Lung (tissue), 16 donors: ENCODE data around the gene CBFA2T2. TPM values are rescaled to one million over a fixed set of nuclear protein-coding genes. Genes with fewer than 3 reads are reported as not detected.
A peak's percentile ranks its signal among the peaks of the same experiment; 100 is the strongest.
"Not testable (repeated sequence)": the region's sequence is repeated elsewhere in the genome, so short reads cannot be mapped to it uniquely, and the experiment has no call there.

Experiments
- ATAC-seq: fragments of 200-7000 bp; cut with Tn5 transposase; one replicate; pipeline ENCODE4 v1.9.1; 2020; ENCODE audit warnings: moderate number of reproducible peaks; ENCODE audit not compliant: insufficient read depth, low FRiP score
- DNase-seq, 3 donors: peaks; one replicate each; pipeline ENCODE4 v3.0.0-alpha.2; 2013 to 2017
- H3K27ac ChIP-seq, 2 donors: one replicate each; pipeline ENCODE4 v1.5.1; 2013; ENCODE audit warnings: mild to moderate bottlenecking in 2 of 2, moderate library complexity in 2 of 2, control low read depth in 1 of 2, inconsistent platforms in 1 of 2, low read depth in 1 of 2, low read length in 1 of 2
- H3K27me3 ChIP-seq, 3 donors: one replicate each; pipeline ENCODE4 v1.5.1; 2013; ENCODE audit warnings: low read length in 2 of 3; ENCODE audit not compliant: control insufficient read depth in 3 of 3, insufficient read depth in 3 of 3
- H3K36me3 ChIP-seq, 4 donors: one replicate each; pipeline ENCODE4 v1.5.1; 2013; ENCODE audit warnings: low read length in 4 of 4, mild to moderate bottlenecking in 1 of 4, moderate library complexity in 1 of 4; ENCODE audit not compliant: control insufficient read depth in 4 of 4, insufficient read depth in 4 of 4
- H3K4me1 ChIP-seq, 5 donors: one replicate each; pipeline ENCODE4 v1.5.1; 2013; ENCODE audit warnings: low read length in 5 of 5, mild to moderate bottlenecking in 2 of 5, moderate library complexity in 1 of 5; ENCODE audit not compliant: control insufficient read depth in 5 of 5, insufficient read depth in 5 of 5
- H3K4me3 ChIP-seq: one replicate; pipeline ENCODE4 v1.5.1; 2013; ENCODE audit warnings: mild to moderate bottlenecking, control low read depth, moderate library complexity
- H3K9ac ChIP-seq, 2 donors: one replicate each; pipeline ENCODE4 v1.5.1; 2013; ENCODE audit warnings: low read length in 2 of 2, control low read depth in 1 of 2; ENCODE audit not compliant: insufficient read depth in 1 of 2
- H3K9me3 ChIP-seq, 4 donors: one replicate each; pipeline ENCODE4 v1.5.1; 2013; ENCODE audit warnings: low read length in 3 of 4, mild to moderate bottlenecking in 1 of 4, moderate library complexity in 1 of 4; ENCODE audit not compliant: control insufficient read depth in 4 of 4, insufficient read depth in 3 of 4
- WGBS, 2 donors: extraction: QIAGEN DNeasy Blood & Tissue Kit; methylation state at CpG; one replicate each; pipeline ENCODE4 v1.1.7; 2013; 5-methylcytosine and 5-hydroxymethylcytosine counted together
- long read RNA-seq, 5 donors: transcript quantifications; one replicate each; lab custom pipeline, GENCODE V29; 2026
- polyA plus RNA-seq, 2 donors: library from polyadenylated mRNA; stranded (reverse); fragments of 200-250 nt; gene quantifications; one replicate each; pipeline ENCODE4 v1.2.1, GENCODE V29; 2013
- total RNA-seq, 2 donors: library from RNA; depleted of rRNA in 1 of 2; stranded (reverse); fragments of >200 nt in 1 of 2; gene quantifications; one replicate each; pipeline ENCODE4 v1.2.1, GENCODE V29; 2014 to 2021
- TF ChIP-seq, protein P1 (sequence below): IDR thresholded peaks from 2 replicates; pipeline ENCODE4 v1.5.1; 2012; ENCODE audit warnings: mild to moderate bottlenecking; ENCODE audit errors: control extremely low read depth, extremely low read depth
- donor health status: control.
- donor health status: control.
- donor health status: Bipolar disorder and iron deficiency.
- donor health status: healthy.
- donor health status: DM: yes; HTN: yes; CAD: no.

The CBFA2T2 gene
- total RNA-seq (10 to 100 TPM; 10.8 to 19.1 TPM), polyA plus RNA-seq (1 to 10 TPM; 5.1 to 5.6 TPM)
- long read RNA-seq, donor 1, partial matches to known transcripts, result 13 of 15 reads
- long read RNA-seq, donor 1, other reads (novel, unspliced or antisense), result 0 of 15 reads
- long read RNA-seq, donor 2, partial matches to known transcripts, result 7 of 7 reads
- long read RNA-seq, donor 2, other reads (novel, unspliced or antisense), result 0 of 7 reads
- long read RNA-seq, donor 3, partial matches to known transcripts, result 0 of 1 reads
- long read RNA-seq, donor 3, other reads (novel, unspliced or antisense), result 0 of 1 reads
- long read RNA-seq, donor 4, result 0 reads
- long read RNA-seq, donor 5, transcript CBFA2T2-201 (11 exons, 2,864 nt), result major isoform, 8 of 21 reads
- long read RNA-seq, donor 5, partial matches to known transcripts, result 13 of 21 reads
- long read RNA-seq, donor 5, other reads (novel, unspliced or antisense), result 0 of 21 reads

- Histone ChIP-seq H3K4me1 (peaks cover 0 to 10% (median 4%) of the 10 kb centered on the region in 5 donors), H3K27me3 (no peaks in the 10 kb centered on the region), H3K36me3 (peaks cover 0 to 4% (median 0%) of the 10 kb centered on the region in 4 donors), H3K9me3 (no peaks in the 10 kb centered on the region), H3K9ac (peak within 1 kb of the TSS; percentile 83 to 90), H3K27ac (peak within 1 kb of the TSS; percentile 95 to 96), H3K4me3 (peak within 1 kb of the TSS; percentile 78)
- DNase-seq, result peak in 2 of 3 donors; percentile 75 to 77
- ATAC-seq, result peak; percentile 48
- WGBS, 2 donors, result 1% methylated on average over 85 to 103 of the region's 105 CpGs
- TF ChIP-seq, protein P1, sequence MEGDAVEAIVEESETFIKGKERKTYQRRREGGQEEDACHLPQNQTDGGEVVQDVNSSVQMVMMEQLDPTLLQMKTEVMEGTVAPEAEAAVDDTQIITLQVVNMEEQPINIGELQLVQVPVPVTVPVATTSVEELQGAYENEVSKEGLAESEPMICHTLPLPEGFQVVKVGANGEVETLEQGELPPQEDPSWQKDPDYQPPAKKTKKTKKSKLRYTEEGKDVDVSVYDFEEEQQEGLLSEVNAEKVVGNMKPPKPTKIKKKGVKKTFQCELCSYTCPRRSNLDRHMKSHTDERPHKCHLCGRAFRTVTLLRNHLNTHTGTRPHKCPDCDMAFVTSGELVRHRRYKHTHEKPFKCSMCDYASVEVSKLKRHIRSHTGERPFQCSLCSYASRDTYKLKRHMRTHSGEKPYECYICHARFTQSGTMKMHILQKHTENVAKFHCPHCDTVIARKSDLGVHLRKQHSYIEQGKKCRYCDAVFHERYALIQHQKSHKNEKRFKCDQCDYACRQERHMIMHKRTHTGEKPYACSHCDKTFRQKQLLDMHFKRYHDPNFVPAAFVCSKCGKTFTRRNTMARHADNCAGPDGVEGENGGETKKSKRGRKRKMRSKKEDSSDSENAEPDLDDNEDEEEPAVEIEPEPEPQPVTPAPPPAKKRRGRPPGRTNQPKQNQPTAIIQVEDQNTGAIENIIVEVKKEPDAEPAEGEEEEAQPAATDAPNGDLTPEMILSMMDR, result no peak
These were observed at the start of gene CBFA2T2 for GRCh38 chr20:33490023-33490933. CBFA2T2 (plus strand) TSS chr20:33490096; CDS start chr20:33490268, 172 bp downstream.

DNA sequence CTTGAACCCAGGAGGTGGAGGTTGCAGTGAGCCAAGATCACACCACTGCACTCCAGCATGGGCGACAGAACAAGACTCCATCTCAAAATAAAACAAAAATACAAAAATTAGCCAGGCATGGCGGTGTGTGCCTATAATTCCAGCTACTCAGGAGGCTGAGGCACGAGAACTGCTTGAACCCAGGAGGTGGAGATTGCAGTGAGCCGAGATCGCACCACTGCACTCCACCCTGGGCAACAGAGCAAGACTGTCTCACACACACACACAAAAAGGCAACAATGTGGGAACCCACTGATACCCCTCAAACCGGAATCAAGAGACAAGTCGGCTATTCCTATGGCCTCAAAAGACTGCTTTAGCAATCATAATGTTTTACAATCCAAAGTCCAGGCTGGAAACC is 49.3 kb upstream of the CBFA2T2 start:
- peak overlapping the region in 1 of 2 donors; percentile 97 for H3K27ac ChIP-seq
- not testable (repeated sequence) for H3K36me3 ChIP-seq, H3K9me3 ChIP-seq, H3K27me3 ChIP-seq, DNase-seq, ATAC-seq, H3K9ac ChIP-seq, H3K4me3 ChIP-seq
- peaks cover 2 to 16% (median 5%) of the 10 kb centered on the region in 5 donors for H3K4me1 ChIP-seq
- 95 to 96% methylated on average over 7 of the region's 7 CpGs for WGBS, 2 donors

- ATAC-seq (no peak), DNase-seq (peak in 1 of 3 donors; percentile 7)
- TF ChIP-seq, protein P1, result no peak
- H3K4me1 ChIP-seq, result peaks cover 2 to 16% (median 5%) of the 10 kb centered on the region in 5 donors
- no peak overlapping the region for H3K9ac ChIP-seq
- H3K4me3 ChIP-seq, result no peak overlapping the region
- H3K27me3 ChIP-seq, result no peaks in the 10 kb centered on the region
- H3K9me3 ChIP-seq, result no peaks in the 10 kb centered on the region
- WGBS, 2 donors, result 83 to 91% methylated on average over 7 of the region's 7 CpGs
- no peaks in the 10 kb centered on the region for H3K36me3 ChIP-seq
- peak overlapping the region in 1 of 2 donors; percentile 97 for H3K27ac ChIP-seq
These were observed 48.5 kb upstream of the CBFA2T2 start for GRCh38 chr20:33441142-33441955.
